GM21390 (cell line): ENCODE measurements around the gene CYP8B1.

Experiments
- ATAC-seq: cut with Tn5 transposase; IDR thresholded peaks from one replicate; pipeline ENCODE4 v1.9.1; 2021; ENCODE audit not compliant: unreplicated experiment

CYP8B1 gene, protein sequence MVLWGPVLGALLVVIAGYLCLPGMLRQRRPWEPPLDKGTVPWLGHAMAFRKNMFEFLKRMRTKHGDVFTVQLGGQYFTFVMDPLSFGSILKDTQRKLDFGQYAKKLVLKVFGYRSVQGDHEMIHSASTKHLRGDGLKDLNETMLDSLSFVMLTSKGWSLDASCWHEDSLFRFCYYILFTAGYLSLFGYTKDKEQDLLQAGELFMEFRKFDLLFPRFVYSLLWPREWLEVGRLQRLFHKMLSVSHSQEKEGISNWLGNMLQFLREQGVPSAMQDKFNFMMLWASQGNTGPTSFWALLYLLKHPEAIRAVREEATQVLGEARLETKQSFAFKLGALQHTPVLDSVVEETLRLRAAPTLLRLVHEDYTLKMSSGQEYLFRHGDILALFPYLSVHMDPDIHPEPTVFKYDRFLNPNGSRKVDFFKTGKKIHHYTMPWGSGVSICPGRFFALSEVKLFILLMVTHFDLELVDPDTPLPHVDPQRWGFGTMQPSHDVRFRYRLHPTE

DNA sequence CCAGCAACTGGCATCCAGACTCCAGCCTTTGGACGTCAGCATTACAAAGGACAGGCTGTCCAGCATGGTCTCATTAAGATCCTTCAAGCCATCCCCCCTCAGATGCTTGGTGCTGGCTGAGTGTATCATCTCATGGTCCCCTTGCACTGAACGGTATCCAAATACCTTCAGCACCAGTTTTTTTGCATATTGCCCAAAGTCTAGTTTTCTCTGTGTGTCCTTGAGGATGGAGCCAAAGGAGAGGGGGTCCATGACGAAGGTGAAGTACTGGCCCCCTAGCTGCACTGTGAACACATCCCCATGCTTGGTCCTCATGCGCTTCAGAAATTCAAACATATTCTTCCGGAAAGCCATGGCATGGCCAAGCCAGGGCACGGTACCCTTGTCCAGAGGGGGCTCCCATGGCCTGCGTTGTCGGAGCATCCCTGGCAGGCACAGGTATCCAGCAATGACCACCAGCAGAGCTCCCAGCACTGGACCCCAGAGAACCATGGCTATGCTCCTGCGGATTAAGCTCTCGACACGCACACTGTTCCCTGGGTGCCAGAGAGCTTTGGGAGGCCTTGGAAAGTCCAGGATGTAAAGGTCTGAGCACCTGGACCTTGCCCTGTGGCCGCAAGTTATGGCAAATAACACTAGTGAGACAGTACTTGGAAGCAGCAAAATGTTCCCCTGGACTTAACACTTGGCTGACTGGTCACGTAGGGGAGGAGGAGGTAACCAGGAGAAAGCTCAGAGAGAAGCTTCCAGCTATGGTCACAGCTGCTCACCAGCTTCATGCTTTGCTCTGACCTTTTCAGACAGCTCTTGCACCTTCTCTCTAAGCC is at the start of gene CYP8B1:
Gene CYP8B1 (minus strand): TSS at position 555 of the 827 bp plus-strand sequence. CDS start 63 bp downstream, at position 492.
- no peak for ATAC-seq

DNA sequence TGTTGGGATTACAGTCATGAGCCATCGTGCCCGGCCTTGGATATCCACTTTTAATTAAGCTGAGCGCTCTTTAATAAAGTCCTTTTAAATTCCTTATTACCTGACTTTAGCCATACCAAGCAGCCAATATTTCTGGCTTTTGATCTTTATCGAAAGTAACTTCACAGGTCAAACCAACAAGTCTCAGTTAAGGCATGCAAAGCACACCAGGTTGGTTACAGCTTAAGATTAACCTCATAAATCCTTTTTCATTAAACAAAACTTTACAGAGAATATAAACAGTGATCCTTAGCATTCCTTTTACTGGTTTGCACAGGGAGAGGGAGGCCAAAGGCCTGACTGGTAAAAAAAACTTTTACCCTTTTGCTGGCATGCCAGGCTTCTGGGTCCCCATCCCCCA is 47.9 kb upstream of the CYP8B1 start:
- no peak for ATAC-seq

DNA sequence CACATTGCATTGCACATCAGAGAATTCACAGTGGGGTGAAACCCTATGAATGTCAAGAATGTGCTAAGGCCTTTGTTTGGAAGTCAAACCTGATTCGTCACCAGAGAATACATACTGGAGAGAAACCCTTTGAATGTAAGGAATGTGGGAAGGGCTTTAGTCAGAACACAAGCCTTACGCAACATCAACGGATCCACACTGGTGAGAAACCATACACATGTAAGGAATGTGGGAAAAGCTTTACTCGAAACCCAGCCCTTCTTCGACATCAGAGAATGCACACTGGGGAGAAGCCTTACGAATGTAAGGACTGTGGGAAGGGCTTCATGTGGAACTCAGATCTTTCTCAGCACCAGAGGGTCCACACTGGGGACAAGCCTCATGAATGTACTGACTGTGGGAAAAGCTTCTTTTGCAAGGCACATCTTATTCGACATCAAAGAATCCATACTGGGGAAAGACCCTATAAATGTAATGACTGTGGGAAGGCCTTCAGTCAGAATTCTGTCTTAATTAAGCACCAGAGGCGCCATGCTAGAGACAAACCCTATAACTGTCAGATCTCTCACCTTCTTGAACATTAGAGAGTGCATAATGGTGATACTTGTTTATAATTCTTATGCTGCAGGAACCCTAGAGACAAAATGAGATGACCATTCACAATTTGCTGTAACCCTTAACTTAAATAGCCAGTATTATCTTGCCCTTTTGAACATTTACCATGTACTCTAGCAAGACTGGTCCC is 39.3 kb upstream of the CYP8B1 start:
- no peak for ATAC-seq

DNA sequence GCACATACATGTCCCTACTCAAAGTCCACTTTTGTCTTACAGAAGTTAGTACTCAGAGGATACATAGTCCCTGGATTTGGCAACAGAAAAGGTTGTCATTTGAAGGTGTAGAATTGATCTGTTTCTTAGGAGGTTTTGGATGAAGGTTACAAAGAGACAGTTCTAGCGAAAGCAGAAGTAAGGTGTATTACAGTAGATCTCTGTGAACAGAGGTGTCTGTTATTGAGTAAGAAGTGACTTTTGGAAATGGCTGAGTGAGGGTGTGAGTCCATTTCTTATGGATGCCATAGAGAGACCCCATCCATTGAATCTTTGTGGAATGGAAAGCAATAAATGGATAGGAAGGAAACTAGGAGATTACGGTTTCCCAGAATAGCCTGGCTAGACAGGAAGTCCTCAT is 35.9 kb upstream of the CYP8B1 start:
- no peak for ATAC-seq

DNA sequence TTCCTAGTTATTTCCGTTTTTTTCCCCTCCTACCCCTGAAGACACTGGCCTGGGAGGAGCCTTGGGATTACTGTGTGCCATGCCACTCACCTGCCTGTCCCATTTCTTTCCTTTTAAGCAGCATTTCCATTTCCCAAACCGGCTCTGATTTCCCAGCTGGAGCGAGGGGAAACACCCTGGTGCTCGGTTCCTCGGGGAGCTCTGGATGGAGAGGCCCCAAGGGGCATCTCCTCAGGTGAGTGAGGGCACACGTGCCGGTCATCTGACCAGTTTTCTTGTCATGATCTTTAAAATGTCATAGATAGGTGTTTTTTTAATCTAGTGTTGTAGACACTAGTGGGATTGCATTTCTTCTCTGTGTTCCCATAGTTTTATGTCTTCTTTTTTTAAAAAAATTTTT is 33.0 kb upstream of the CYP8B1 start:
- ATAC-seq = no peak

DNA sequence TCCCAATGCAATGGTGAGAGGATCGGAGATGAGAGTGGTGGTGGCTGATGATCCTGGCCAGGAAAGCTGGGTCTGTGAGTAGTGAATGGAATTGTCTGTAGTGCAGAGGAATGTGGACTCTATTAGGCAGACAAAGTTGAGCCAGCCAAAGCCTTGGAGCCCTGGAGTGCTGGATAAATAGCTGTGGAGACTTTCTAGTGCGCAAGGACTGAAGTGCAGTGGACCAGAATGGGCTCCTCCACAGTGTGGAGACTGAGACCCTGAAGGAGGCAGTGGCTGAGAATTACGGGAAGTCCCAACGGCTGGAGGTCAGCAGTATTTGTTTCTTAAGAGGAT is 31.1 kb upstream of the CYP8B1 start:
- ATAC-seq = no peak

DNA sequence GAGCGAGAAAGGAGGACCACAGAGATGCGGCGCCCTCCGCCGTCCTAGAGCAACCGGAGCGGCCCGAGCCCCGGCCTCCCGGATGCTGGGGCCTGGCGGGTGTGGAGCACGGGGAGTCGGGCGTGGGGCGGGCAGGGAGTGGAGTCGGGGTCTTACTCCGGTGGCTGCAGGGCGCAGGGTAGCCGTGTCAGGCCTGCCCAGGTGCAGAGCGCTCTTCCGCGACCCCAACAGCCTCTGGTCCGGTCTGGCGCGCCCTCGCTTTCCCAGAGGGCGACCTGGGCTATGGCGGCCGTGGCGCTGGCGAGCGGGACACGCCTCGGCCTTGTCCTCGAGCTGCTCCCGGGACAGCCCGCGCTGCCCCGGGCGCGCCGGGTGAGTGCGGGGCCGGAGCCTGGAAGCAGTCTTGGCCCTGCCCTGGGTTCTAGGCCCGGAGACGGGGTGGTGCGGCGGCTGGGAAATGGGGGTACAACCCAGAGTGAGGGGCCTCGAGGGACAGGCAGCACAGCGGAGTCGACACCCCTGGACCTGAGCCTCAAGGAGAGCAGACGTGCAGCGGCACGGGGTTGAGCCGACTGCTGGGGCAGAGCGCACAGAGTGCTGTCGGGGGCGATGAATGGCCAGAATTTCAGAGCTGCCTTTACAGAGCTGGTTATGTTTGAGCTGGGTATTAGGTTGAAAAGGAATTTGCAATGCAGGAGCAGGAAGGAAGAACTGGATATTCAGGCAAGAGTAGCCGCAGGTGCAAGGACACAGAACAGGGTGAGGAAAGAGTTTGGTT is 30.6 kb upstream of the CYP8B1 start, which contains the start of gene ZNF662:
Gene ZNF662 (plus strand): TSS at position 73 of the 778 bp plus-strand sequence. CDS start 1,973 bp downstream, outside the sequence.
- ATAC-seq = no peak

DNA sequence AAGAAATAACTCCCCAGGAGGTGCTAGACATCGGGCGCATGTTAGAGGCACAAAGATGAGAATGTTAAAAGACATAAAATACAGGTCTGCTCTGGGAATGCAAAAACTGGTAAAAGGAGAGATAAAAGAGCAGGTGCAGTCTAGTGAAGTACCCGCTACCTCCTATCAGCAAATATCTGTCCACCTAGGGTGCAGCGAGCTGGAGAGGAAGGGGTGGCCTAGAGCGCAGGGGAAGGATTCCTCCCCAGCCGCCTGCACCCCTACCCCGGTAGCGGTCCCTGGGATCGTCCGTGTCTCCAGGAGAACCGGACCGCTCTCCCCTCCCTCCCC is 30.0 kb upstream of the CYP8B1 start:
- ATAC-seq = no peak

DNA sequence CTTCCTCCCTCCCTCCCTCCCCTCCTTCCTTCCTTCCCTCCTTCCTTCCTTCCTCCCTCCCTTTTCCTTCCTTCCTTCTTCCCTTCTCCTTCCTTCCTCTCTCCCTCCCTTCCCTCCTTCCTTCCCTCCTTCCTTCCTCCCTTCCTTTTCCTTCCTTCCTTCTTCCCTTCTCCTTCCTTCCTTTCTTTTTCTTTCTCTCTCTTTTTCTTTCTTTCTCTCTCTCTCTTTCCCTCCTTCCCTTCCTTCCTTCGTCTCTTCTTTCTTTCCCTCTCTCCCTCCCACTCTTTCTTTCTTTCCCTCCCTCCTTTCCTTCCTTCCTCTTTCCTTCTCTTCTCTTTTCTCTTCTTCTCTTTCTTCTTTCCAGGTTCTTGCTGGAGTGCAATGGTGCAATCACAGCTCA is 28.4 kb upstream of the CYP8B1 start:
- ATAC-seq = no peak

DNA sequence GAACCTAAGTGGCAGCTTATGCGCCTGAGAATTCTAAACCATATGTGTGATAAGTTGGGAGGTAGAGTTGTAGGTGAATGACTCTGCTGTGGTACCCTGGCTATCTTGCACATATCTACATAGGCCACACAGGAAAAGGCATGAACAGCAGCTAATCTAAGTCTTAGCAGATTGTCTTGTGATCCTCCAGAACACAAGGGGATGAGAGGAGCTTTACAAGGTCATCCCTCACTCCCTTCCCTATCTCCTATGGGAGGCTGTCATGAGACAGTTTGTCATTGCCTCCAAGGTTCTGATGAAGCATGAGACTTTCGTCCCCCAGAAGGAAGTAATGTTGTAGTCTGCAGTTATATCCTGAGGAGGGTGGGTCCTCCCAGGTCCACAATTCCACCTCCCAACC is 26.6 kb upstream of the CYP8B1 start:
- no peak for ATAC-seq

DNA sequence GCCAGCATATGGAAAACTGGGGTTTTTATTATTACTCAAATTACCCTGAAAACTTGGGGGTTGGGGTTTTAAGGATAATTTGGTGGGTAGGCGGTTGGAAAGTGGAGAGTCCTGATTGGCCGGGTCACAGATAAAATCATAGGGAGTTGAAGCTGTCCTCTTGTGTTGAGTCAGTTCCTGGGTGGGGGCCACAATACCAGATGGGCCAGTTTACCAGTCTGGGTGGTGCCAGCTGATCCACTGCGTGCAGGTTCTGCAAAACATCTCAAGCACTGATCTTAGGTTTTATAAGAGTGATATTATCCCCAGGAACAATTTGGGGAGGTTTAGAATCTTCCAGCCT is 25.4 kb upstream of the CYP8B1 start:
- ATAC-seq = no peak

DNA sequence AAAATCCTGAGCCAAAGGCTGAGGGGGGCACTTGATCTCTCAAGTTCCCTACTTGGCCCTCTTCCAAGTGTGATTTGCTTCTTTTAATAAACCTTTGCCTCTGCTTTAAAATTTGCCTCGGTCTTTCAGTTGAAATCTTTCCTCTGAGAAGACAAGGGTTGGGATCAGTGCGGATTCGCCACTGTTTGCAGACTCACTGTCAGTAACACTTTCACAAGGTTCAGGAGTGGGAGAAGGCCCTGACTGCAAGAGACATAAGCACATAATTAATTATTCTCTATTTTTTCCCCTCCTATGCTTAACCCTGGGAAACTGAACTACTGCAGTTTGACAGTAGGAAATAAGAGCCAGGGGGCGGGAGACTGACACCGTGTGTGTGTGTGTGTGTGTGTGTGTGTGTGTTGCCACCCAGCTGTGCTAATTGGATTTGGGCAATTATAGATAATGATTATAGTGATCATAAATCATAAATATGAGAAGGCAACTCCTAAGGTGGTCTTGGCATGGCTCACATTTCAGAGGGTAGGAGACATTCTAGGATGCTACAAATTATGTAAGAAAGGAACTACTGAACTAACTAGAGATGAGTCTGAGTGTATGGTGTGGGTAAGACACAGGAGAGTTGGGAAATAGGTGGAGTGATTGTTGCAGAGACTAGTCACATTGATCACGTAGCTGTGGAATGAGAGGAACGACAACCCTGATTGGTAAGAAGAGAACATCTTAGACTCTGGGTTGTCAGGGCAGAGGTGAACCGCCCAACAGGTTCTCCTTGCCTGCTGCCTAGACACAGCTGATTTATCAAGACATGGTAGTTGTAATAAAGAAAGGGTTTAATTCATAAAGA is 24.8 kb upstream of the CYP8B1 start:
- no peak for ATAC-seq

DNA sequence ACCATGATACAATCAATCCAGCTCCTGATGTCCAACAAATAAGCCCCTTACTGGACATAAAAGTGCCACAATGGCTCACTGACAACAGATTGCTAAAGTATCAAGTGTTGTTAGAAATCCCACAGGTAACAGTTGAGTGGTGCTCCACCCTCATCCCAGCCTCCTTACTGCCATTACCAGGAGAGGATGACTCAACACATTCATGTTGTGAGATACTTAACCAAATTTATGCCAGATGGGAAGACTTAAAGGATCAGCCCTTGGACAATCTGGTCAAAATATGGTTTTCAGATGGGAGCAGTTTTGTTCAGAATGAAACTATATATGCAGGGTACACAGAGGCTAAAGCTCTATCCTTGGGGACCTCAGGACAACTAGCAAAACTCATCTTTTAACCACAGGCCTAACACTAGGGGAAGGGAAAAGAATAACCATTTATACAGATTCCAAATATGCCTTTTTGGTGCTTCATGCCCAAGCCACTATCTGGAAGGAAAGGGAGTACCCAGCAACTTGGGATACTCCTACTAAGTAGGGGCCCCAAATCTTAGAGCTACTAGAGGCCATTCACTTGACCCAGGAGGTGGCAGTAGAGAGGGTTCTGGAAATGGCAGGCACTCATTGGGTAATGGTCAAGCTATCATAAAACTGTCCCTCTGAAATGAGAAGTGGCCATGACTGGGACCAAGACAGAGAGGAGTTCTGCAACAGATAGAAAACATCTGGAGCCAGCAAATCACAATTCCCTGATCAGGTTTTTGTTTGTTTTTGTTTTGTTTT is 23.4 kb upstream of the CYP8B1 start:
- ATAC-seq = no peak

DNA sequence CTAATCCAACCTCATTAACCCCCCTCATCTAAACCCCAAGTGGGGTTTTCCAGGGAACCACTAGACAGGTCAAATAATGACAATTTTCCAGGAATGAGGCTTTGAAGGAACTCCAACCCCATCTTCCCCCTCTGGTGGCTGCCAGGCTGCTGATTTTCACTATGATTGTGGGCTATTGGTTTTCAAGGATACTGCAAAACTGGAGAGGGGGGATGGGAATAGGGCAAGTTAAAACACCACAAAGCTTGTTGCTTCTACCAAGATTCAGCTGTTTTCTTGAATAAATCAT is 19.8 kb upstream of the CYP8B1 start:
- ATAC-seq = no peak

DNA sequence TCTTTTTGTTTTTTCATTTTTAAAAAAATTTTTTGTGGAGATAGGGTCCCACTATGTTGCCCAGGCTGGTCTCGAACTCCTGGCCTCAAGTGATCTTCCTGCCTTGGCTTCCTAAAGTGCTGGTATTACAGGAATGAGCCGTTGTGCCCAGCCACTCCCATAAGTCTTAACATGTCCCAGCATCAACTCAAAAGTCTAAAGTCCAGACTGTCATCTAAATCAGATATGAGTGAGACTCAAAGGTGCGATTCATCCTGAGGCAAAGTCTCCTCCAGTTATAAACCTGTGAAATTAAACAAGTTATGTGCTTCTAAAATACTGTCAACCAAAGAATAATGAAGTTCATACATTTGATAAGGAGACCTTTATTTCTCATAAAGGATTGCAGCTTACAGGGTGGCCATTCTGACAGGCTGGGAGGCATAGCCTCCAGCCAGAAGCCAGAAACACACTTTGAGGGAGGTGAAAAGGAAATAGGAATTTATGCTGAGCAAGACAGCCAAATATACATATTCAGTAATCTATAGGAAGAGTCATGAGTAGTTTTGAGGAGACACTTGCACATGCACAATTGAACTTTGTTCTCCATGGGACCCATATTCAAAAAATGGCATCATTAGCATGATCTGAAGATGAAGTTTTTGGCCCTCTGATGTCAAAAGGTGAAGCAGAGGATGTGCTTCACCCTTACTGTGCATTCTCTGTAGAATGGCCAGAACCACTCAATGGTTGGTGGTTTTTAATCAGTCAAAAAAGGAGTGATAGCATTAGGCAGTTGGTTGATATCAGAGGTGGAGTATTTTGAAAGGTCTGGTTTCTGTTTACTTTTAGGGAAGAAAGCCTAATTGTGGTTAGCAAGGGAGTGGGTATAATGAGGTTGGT is 19.3 kb upstream of the CYP8B1 start:
- no peak for ATAC-seq

DNA sequence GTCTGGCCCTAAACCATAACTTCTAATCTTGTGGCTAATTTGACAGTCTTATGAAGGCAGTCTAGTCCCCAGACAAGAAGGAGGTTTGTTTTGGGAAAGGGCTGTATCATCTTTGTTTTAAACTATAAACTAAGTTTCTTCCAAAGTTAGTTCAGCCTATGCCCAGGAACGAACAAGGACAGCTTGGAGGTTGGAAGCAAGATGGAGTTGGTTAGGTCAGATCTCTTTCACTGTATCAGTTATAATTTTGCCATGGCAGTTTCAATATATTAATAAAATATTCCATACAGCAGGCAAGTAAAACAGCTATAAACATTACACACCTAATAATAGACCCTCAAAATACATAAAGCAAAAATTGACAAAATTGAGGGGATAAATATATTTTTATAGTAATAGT is 17.1 kb upstream of the CYP8B1 start:
- no peak for ATAC-seq

DNA sequence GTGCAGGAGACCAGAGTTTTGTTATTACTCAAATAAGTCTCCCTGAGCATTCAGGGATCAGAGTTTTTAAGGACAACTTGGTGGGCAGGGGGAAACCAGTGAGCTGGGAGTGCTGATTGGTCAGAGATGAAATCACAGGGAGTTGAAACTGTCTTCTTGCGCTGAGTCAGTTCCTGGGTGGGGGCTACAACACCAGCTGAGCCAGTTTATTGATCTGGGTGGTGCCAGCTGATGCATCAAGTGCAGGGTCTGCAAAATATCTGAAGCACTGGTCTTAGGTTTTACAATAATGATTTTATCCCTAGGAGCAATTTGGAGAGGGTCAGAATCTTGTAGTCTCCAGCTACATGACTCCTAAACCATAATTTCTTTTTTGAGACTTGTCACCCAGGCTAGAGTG is 16.5 kb upstream of the CYP8B1 start:
- ATAC-seq = no peak

DNA sequence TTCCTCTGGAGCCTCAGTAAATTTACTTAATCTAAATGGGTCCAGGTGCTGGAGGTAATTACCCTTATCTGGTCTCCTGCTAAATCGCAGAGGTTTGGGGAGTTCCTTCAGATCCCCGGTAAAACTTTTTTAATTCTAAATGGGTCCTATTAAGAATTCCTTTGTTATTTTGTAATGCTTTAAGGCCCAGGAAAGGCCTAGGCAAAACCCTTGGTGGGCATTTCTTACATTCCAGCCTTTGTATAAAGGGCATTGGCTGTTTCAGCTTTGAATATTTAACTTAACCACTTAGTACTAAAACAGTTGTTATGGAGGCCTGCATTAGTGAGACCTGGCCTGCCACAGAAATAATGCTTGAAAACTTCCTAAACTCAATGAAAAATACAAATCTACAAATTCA is 15.4 kb upstream of the CYP8B1 start:
- no peak for ATAC-seq
